ENCODE data around the gene PRDX3.
A peak's percentile ranks its signal among the peaks of the same experiment; 100 is the strongest.

Gene PRDX3

GRCh38 chr10:119215371-119215770 lies 36.8 kb upstream of the PRDX3 start:
- no peak for DNase-seq
- H3K36me3 ChIP-seq (replicated peaks), result no peaks in the 10 kb centered on the region
- H3K27ac ChIP-seq, result no peak overlapping the region
- no peak overlapping the region for H3K4me3 ChIP-seq (ENCODE audit: low read depth, low read length)
- in situ Hi-C loops (cut with HindIII; ENCODE audit: low pct_ligation_motif_present, low sequenced_read_pairs), result loop anchor here (25.0 kb wide), 1 partner anchor 197 kb away; no protein-coding TSS in a partner anchor
- TF ChIP-seq CTCF (IDR thresholded peaks at IDR 0.05; ENCODE audit: low read depth, low read length, missing control alignments), result no peak
- no peaks in the 10 kb centered on the region for H3K27me3 ChIP-seq (replicated peaks)

- H3K4me3 ChIP-seq (ENCODE audit: low read depth, low read length), result no peak overlapping the region
- no peak for DNase-seq
- in situ Hi-C loops (cut with HindIII; ENCODE audit: low pct_ligation_motif_present, low sequenced_read_pairs), result loop anchor here (25.0 kb wide), 1 partner anchor 200 kb away; no protein-coding TSS in a partner anchor
Measured at GRCh38 chr10:119211625-119212441, 33.2 kb upstream of the PRDX3 start.

GRCh38 chr10:119211176-119211575 lies 32.6 kb upstream of the PRDX3 start:
- no peak for DNase-seq
- TF ChIP-seq CTCF (IDR thresholded peaks at IDR 0.05; ENCODE audit: low read depth, low read length, missing control alignments), result no peak
- Histone ChIP-seq H3K4me3 (ENCODE audit: low read depth, low read length) (no peak overlapping the region), H3K36me3 (replicated peaks) (no peaks in the 10 kb centered on the region), H3K27me3 (replicated peaks) (no peaks in the 10 kb centered on the region), H3K27ac (peak overlapping the region; percentile 88)
- in situ Hi-C loops (cut with HindIII; ENCODE audit: low pct_ligation_motif_present, low sequenced_read_pairs), result loop anchor here (25.0 kb wide), 1 partner anchor 201 kb away; no protein-coding TSS in a partner anchor

More at GRCh38 chr10:119211625-119212441, 33.2 kb upstream of the PRDX3 start:
- no peak for TF ChIP-seq CTCF (IDR thresholded peaks at IDR 0.05; ENCODE audit: low read depth, low read length, missing control alignments)
- no peaks in the 10 kb centered on the region for H3K27me3 ChIP-seq (replicated peaks)
- peak overlapping the region; percentile 88 for H3K27ac ChIP-seq
- no peaks in the 10 kb centered on the region for H3K36me3 ChIP-seq (replicated peaks)

- no peaks in the 10 kb centered on the region for H3K27me3 ChIP-seq (replicated peaks)
- no peak overlapping the region for H3K4me3 ChIP-seq (ENCODE audit: low read depth, low read length)
- TF ChIP-seq CTCF (IDR thresholded peaks at IDR 0.05; ENCODE audit: low read depth, low read length, missing control alignments), result no peak
- no peak for DNase-seq
- in situ Hi-C loops (cut with HindIII; ENCODE audit: low pct_ligation_motif_present, low sequenced_read_pairs), result loop anchor here (25.0 kb wide), 1 partner anchor 202 kb away; no protein-coding TSS in a partner anchor
- H3K27ac ChIP-seq, result peak overlapping the region; percentile 88
- no peaks in the 10 kb centered on the region for H3K36me3 ChIP-seq (replicated peaks)
Measured at GRCh38 chr10:119210633-119211032, 32.0 kb upstream of the PRDX3 start.

- Histone ChIP-seq H3K4me3 (ENCODE audit: low read depth, low read length) (peak overlapping the region; percentile 86), H3K27me3 (replicated peaks) (no peaks in the 10 kb centered on the region), H3K36me3 (replicated peaks) (no peaks in the 10 kb centered on the region), H3K27ac (peak overlapping the region; percentile 88)
- DNase-seq, result no peak
- TF ChIP-seq CTCF (IDR thresholded peaks at IDR 0.05; ENCODE audit: low read depth, low read length, missing control alignments), result no peak
- in situ Hi-C loops (cut with HindIII; ENCODE audit: low pct_ligation_motif_present, low sequenced_read_pairs), result loop anchor here (25.0 kb wide), 1 partner anchor 202 kb away; no protein-coding TSS in a partner anchor
Measured at GRCh38 chr10:119209736-119210355, 31.2 kb upstream of the PRDX3 start.

Data from brain microvascular endothelial cell (primary cell).